Loucy (cell line): ENCODE results near the gene CLEC4F.

ENCODE experiments used
- H2AFZ ChIP-seq: fragments of 200-600 bp; sonication (generic); 2 replicates; pipeline ENCODE4 v1.6.0; 2016; ENCODE audit warnings: antibody characterized with exemption, mild to moderate bottlenecking, low read length, moderate library complexity
- H3F3A ChIP-seq: fragments of 200-600 bp; 2 replicates; pipeline ENCODE4 v1.6.0; 2016; ENCODE audit warnings: antibody characterized with exemption, low read depth, mild to moderate bottlenecking
- H3K27me3 ChIP-seq: fragments of 200-600 bp; sonication (generic); 2 replicates; pipeline ENCODE4 v1.6.1; 2014; ENCODE audit warnings: low read length, mild to moderate bottlenecking; ENCODE audit not compliant: insufficient read depth, poor library complexity, severe bottlenecking
- H3K36me3 ChIP-seq: fragments of 200-600 bp; sonication (generic); 2 replicates; pipeline ENCODE4 v1.6.1; 2016; ENCODE audit warnings: low read length; ENCODE audit not compliant: insufficient read depth
- H3K4me1 ChIP-seq: fragments of 200-600 bp; sonication (generic); 2 replicates; pipeline ENCODE4 v1.5.1; 2014; ENCODE audit warnings: low read length, mild to moderate bottlenecking; ENCODE audit not compliant: insufficient read depth, poor library complexity, severe bottlenecking
- H3K4me2 ChIP-seq: fragments of 200-600 bp; sonication (generic); 2 replicates; pipeline ENCODE4 v1.6.0; 2014; ENCODE audit warnings: antibody characterized with exemption, low read length, low read depth, mild to moderate bottlenecking; ENCODE audit not compliant: poor library complexity, severe bottlenecking
- H3K4me3 ChIP-seq: fragments of 200-600 bp; sonication (generic); 2 replicates; pipeline ENCODE4 v1.5.1; 2014; ENCODE audit warnings: low read length, mild to moderate bottlenecking, mixed read lengths; ENCODE audit not compliant: poor library complexity, severe bottlenecking
- H3K79me2 ChIP-seq: fragments of 200-600 bp; sonication (generic); 2 replicates; pipeline ENCODE4 v1.6.1; 2014; ENCODE audit warnings: low read length; ENCODE audit not compliant: insufficient read depth
- H3K9ac ChIP-seq: fragments of 200-600 bp; sonication (generic); 2 replicates; pipeline ENCODE4 v1.6.0; 2014; ENCODE audit warnings: mild to moderate bottlenecking, low read depth, low read length, moderate library complexity; ENCODE audit not compliant: poor library complexity, severe bottlenecking
- H3K9me2 ChIP-seq: fragments of 200-600 bp; sonication (generic); replicated peaks from 2 replicates; pipeline ENCODE4 v1.6.1; 2016; ENCODE audit warnings: low read depth, low read length, mixed read lengths
- H3K9me3 ChIP-seq: fragments of 200-600 bp; sonication (generic); 2 replicates; pipeline ENCODE4 v1.6.1; 2014; ENCODE audit warnings: mild to moderate bottlenecking, antibody characterized with exemption, low read length, low read depth; ENCODE audit not compliant: insufficient read depth
- H4K20me1 ChIP-seq: fragments of 200-600 bp; sonication (generic); 2 replicates; pipeline ENCODE4 v1.6.0; 2014; ENCODE audit warnings: antibody characterized with exemption, low read length, mild to moderate bottlenecking; ENCODE audit not compliant: insufficient read depth, poor library complexity, severe bottlenecking
- CTCF ChIP-seq: fragments of 200-600 bp; sonication (generic); conservative IDR thresholded peaks from 2 replicates; pipeline ENCODE4 v1.5.1; 2014; ENCODE audit warnings: mild to moderate bottlenecking, antibody characterized with exemption, low read length
- EZH2phosphoT487 ChIP-seq: fragments of 200-600 bp; IDR thresholded peaks from 2 replicates; pipeline ENCODE4 v1.6.1; 2018; ENCODE audit warnings: antibody characterized with exemption, mild to moderate bottlenecking, moderate library complexity, borderline replicate concordance

The CLEC4F gene

GRCh38 chr2:70769450-70769849 is 50.9 kb downstream of the CLEC4F start:
- no peak overlapping the region for H2AFZ ChIP-seq
- no peaks in the 10 kb centered on the region for H3K9me3 ChIP-seq
- no peaks in the 10 kb centered on the region for H3K27me3 ChIP-seq
- TF ChIP-seq EZH2phosphoT487 (no peak), CTCF (no peak)
- H3K79me2 ChIP-seq: no peaks in the 10 kb centered on the region
- no peaks in the 10 kb centered on the region for H3K4me1 ChIP-seq
- H3K9me2 ChIP-seq: no peaks in the 10 kb centered on the region
- no peak overlapping the region for H3K9ac ChIP-seq
- H3K4me3 ChIP-seq: no peak overlapping the region
- H3F3A ChIP-seq: no peaks in the 10 kb centered on the region
- H4K20me1 ChIP-seq: no peaks in the 10 kb centered on the region
- no peak overlapping the region for H3K4me2 ChIP-seq
- no peaks in the 10 kb centered on the region for H3K36me3 ChIP-seq

GRCh38 chr2:70768590-70769085 is 51.8 kb downstream of the CLEC4F start:
- Histone ChIP-seq H3K79me2 (no peaks in the 10 kb centered on the region), H3K9ac (no peak overlapping the region), H3K9me2 (no peaks in the 10 kb centered on the region), H3K4me2 (no peak overlapping the region), H3K4me3 (no peak overlapping the region), H3K4me1 (no peaks in the 10 kb centered on the region), H3K9me3 (no peaks in the 10 kb centered on the region), H4K20me1 (no peaks in the 10 kb centered on the region), H3K36me3 (no peaks in the 10 kb centered on the region), H3F3A (no peaks in the 10 kb centered on the region), H3K27me3 (no peaks in the 10 kb centered on the region), H2AFZ (no peak overlapping the region)
- TF ChIP-seq EZH2phosphoT487: no peak
- no peak for TF ChIP-seq CTCF

DNA sequence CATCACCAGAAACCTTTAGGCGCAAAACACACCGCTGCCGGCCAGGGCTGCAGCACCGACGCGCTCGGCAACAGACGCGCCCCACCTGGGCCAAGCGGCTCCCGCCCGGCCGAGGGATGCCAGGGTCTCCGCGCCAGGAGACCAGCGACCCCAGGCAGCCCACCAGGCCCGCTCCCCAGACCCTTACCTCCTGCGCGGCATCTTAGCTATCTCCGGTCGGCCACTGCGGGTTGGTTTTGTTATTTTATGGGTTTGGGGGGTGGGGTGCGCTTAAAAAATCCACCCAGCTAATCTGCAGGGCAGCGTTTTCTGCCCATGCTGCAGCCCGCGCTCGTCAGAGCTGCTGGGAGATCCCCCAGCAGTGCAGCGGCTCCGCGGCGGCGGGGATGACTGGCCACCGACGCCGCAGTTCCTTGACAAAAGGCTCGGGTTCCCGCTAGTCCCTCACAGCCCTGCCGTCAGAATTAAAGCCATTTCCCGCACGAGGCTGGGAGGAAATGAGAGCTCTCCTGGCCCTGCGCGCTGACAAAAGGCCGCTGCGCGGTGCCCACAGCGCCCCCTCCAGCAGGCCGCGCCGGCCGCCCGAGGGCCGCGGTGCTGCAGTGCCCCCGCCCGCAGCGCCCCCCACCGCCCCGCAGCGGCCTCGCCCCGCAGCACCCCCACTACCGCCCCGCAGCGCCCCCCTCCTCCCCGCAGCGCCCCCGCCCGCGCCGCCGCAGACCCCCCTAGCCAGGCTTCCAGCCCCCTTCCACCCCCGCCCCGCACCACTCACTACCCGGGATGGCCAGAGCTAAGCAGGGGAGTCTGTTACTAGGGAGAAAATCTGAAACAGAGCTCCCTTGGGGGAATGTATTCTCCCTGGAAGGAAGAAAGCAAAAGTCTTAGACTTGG is 52.5 kb downstream of the CLEC4F start, which contains the start of gene ADD2:
TSS of gene ADD2 (minus strand) at position 502 of the 891 bp plus-strand sequence. CDS start 61,792 bp downstream, outside the sequence.
- H3K9me2 ChIP-seq: no peaks in the 10 kb centered on the region
- no peaks in the 10 kb centered on the region for H3K36me3 ChIP-seq
- H3K9me3 ChIP-seq: no peaks in the 10 kb centered on the region
- no peaks in the 10 kb centered on the region for H3K27me3 ChIP-seq
- no peaks in the 10 kb centered on the region for H3K79me2 ChIP-seq
- no peak within 1 kb of the TSS for H3K9ac ChIP-seq
- H4K20me1 ChIP-seq: no peaks in the 10 kb centered on the region
- no peaks in the 10 kb centered on the region for H3F3A ChIP-seq
- H2AFZ ChIP-seq: no peak within 1 kb of the TSS
- H3K4me3 ChIP-seq: no peak within 1 kb of the TSS
- no peak within 1 kb of the TSS for H3K4me2 ChIP-seq
- no peaks in the 10 kb centered on the region for H3K4me1 ChIP-seq
- TF ChIP-seq EZH2phosphoT487 (no peak), CTCF (no peak)
